Measurements from ENCODE around the gene CES3. TPM values are rescaled to one million over a fixed set of nuclear protein-coding genes. Genes with fewer than 3 reads are reported as not detected.

The CES3 gene
- total and polyA plus RNA-seq, 2 donors (not counting 3 experiments of a cell fraction or from before 2014, with no cell fraction given): 0.10 TPM; not detected in 1

GRCh38 chr16:66914541-66914940 is 46.5 kb upstream of the CES3 start:
- no peaks in the 10 kb centered on the region for H3K9me1 ChIP-seq (replicated peaks; ENCODE audit: control insufficient read depth, extremely low read depth, insufficient read depth, low read length)
- DNase-seq (ENCODE audit: low read depth, low spot score) (no peak), FAIRE-seq (no peak)
- no peak overlapping the region for H3K4me2 ChIP-seq (ENCODE audit: insufficient read depth, low read length)
- H3K9me3 ChIP-seq (replicated peaks; ENCODE audit: control insufficient read depth, insufficient read depth, low read length): no peaks in the 10 kb centered on the region
- POLR2A ChIA-PET: no interaction called here
- peaks cover 0 to 9% of the 10 kb centered on the region in 2 experiments for H3K27me3 ChIP-seq (ENCODE audit: control insufficient read depth in 2 of 2, insufficient read depth in 2 of 2, low read length in 2 of 2)
- TF ChIP-seq CTCF (IDR thresholded peaks at IDR 0.05; ENCODE audit: extremely low read depth in 1 of 2, insufficient read depth in 1 of 2, low read depth in 1 of 2, low read length in 2 of 2) (no peak), POLR2A (IDR thresholded peaks at IDR 0.05; ENCODE audit: low read depth, low read length) (no peak), GATA2 (IDR thresholded peaks at IDR 0.05; ENCODE audit: insufficient read depth, insufficient read length, low read depth, low read length) (no peak), EZH2 (IDR thresholded peaks at IDR 0.05; ENCODE audit: borderline replicate concordance, low read depth, low read length, severe bottlenecking) (no peak), POLR2AphosphoS5 (IDR thresholded peaks at IDR 0.05; ENCODE audit: insufficient read depth, low read depth, low read length) (no peak), FOS (IDR thresholded peaks at IDR 0.05; ENCODE audit: borderline replicate concordance, insufficient read depth, low read length) (no peak), MYC (IDR thresholded peaks at IDR 0.05; ENCODE audit: low read depth, low read length) (no peak), JUN (IDR thresholded peaks at IDR 0.05; ENCODE audit: borderline replicate concordance, insufficient read depth, insufficient read length, low read depth) (no peak)
- no peak overlapping the region for H2AFZ ChIP-seq (ENCODE audit: low read depth, low read length)
- H3K79me2 ChIP-seq (ENCODE audit: control insufficient read depth, insufficient read depth, low read length): no peaks in the 10 kb centered on the region
- BruUV-seq (replicated peaks): no TSS peak
- no peaks in the 10 kb centered on the region for H3K4me1 ChIP-seq (ENCODE audit: control insufficient read depth, extremely low read depth, insufficient read depth, low read length)
- no peaks in the 10 kb centered on the region for H3K36me3 ChIP-seq (ENCODE audit: control insufficient read depth in 2 of 2, extremely low read depth in 1 of 2, insufficient read depth in 2 of 2, low read length in 2 of 2)
- CTCF ChIA-PET: no interaction called here
- no peaks in the 10 kb centered on the region for H4K20me1 ChIP-seq (replicated peaks; ENCODE audit: control insufficient read depth, extremely low read depth, insufficient read depth, low read length)
- H3K9ac ChIP-seq (replicated peaks; ENCODE audit: extremely low read depth, insufficient read depth, low read length): no peak overlapping the region
- intact Hi-C loops (cut with micrococcal nuclease): no loop called here
- dilution Hi-C loops (cut with MboI; ENCODE audit: extremely low pct_ligation_motif_present, low sequenced_read_pairs): no loop called here
- no peak overlapping the region for H3K4me3 ChIP-seq (replicated peaks in 1 of 3; ENCODE audit: insufficient read depth in 1 of 3, low read depth in 1 of 3, low read length in 3 of 3)
- H3K27ac ChIP-seq (ENCODE audit: insufficient read depth, low read depth, low read length): no peak overlapping the region

All from endothelial cell of umbilical vein (primary cell).